Central memory CD8-positive, alpha-beta T cell (primary cell): ENCODE measurements around the gene CDC26.
"Not testable (repeated sequence)": the region's sequence is repeated elsewhere in the genome, so short reads cannot be mapped to it uniquely, and the experiment has no call there.

Experiments used
- ATAC-seq: fragments of 150-1000 bp; cut with Tn5 transposase; replicated peaks from 2 replicates; pipeline ENCODE4 v1.10.0; 2022; ENCODE audit warnings: mild to moderate bottlenecking, moderate FRiP score, moderate number of reproducible peaks; ENCODE audit not compliant: poor library complexity, severe bottlenecking; ENCODE audit errors: extremely low read depth
- DNase-seq, 2 donors: peaks; one replicate each; pipeline ENCODE4 v3.0.0; 2021; ENCODE audit warnings: low spot score in 2 of 2
- H3K27ac Mint-ChIP-seq: one replicate; pipeline ENCODE4 v1.8.0; 2022; ENCODE audit warnings: low read depth, mild to moderate bottlenecking, moderate library complexity, mixed read lengths
- H3K27me3 Mint-ChIP-seq: one replicate; pipeline ENCODE4 v1.8.0; 2022; ENCODE audit warnings: mixed read lengths
- H3K36me3 Mint-ChIP-seq: one replicate; pipeline ENCODE4 v1.8.0; 2022; ENCODE audit warnings: mild to moderate bottlenecking, moderate library complexity, mixed read lengths; ENCODE audit not compliant: insufficient read depth
- H3K4me1 Mint-ChIP-seq: one replicate; pipeline ENCODE4 v1.8.0; 2022; ENCODE audit warnings: mixed read lengths
- H3K4me3 Mint-ChIP-seq: one replicate; pipeline ENCODE4 v1.8.0; 2022; ENCODE audit warnings: mild to moderate bottlenecking, moderate library complexity, mixed read lengths
- H3K9me3 Mint-ChIP-seq: one replicate; pipeline ENCODE4 v1.8.0; 2022; ENCODE audit warnings: mixed read lengths

The CDC26 gene

DNA sequence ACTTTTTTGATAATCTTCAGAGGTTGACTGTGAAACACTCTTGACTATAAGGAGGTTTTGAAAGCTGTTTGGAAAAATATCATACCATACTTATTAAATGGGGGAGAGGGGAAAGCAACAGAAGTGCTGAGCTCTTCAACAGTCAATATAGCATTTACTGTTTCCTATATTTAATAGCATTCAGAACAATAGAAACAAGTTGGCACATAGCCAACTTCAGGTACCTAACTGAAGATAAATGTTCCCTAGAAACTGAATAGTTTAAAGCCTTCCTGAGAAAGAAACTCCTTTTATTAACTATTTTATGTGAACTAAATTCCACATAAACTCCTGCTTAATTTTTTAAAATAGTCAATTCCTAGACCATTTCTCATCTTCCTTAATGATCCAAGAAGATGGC, 27.7 kb downstream of the CDC26 start:
- Mint-ChIP-seq H3K36me3 (no peaks in the 10 kb centered on the region), H3K9me3 (no peaks in the 10 kb centered on the region), H3K4me3 (no peak overlapping the region), H3K27me3 (no peaks in the 10 kb centered on the region), H3K27ac (no peak overlapping the region), H3K4me1 (no peaks in the 10 kb centered on the region)
- DNase-seq (no peak), ATAC-seq (no peak)

DNA sequence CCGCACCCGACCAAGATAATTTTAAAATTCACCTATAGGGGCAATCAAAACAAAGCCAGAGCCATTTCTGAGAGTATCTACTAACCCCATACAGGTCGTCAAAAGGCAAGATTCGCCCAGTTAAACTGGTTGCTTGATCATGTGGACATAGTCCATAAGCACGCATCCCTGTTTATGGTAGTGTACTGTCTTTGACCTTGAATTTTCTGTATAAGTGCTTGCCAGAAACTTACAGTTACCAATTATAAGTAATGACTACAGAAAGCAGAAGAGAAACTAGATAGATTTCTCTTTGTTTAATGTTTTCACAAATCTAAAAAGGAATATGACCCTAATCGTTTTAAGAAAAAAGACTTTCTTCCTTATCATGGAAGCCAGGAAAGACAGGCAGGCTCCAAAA, 28.4 kb downstream of the CDC26 start:
- H3K27ac Mint-ChIP-seq, result no peak overlapping the region
- H3K27me3 Mint-ChIP-seq, result no peaks in the 10 kb centered on the region
- no peak for DNase-seq
- no peaks in the 10 kb centered on the region for H3K4me1 Mint-ChIP-seq
- no peak for ATAC-seq
- no peaks in the 10 kb centered on the region for H3K9me3 Mint-ChIP-seq
- no peaks in the 10 kb centered on the region for H3K36me3 Mint-ChIP-seq
- H3K4me3 Mint-ChIP-seq, result no peak overlapping the region

GRCh38 chr9:113245894-113246293, 29.5 kb downstream of the CDC26 start:
- DNase-seq (no peak), ATAC-seq (no peak)
- H3K4me3 Mint-ChIP-seq, result no peak overlapping the region
- no peak overlapping the region for H3K27ac Mint-ChIP-seq
- no peaks in the 10 kb centered on the region for H3K27me3 Mint-ChIP-seq
- no peaks in the 10 kb centered on the region for H3K4me1 Mint-ChIP-seq
- H3K36me3 Mint-ChIP-seq, result no peaks in the 10 kb centered on the region
- H3K9me3 Mint-ChIP-seq, result no peaks in the 10 kb centered on the region

DNA sequence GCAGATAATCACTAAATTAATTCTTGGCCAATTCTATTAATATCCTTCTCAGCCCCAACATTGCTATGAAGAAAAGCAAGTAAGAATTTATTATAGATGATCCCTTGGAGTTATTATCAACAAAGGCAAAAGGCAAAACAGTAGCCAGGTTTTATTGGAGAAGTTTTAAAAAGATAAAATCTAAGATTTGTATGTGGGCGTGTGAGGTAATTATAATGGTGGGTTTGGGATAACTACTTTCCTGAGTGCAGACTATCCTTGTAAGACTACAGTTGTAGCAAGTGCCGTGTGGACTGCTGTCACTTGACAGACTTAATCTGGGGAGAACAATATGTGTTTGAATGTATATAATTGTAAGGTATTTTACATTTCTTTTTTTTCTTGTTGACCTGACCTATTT, 30.8 kb downstream of the CDC26 start:
- Mint-ChIP-seq H3K27me3 (no peaks in the 10 kb centered on the region), H3K4me3 (no peak overlapping the region), H3K36me3 (no peaks in the 10 kb centered on the region), H3K9me3 (no peaks in the 10 kb centered on the region), H3K4me1 (no peaks in the 10 kb centered on the region), H3K27ac (no peak overlapping the region)
- ATAC-seq (no peak), DNase-seq (no peak)

DNA sequence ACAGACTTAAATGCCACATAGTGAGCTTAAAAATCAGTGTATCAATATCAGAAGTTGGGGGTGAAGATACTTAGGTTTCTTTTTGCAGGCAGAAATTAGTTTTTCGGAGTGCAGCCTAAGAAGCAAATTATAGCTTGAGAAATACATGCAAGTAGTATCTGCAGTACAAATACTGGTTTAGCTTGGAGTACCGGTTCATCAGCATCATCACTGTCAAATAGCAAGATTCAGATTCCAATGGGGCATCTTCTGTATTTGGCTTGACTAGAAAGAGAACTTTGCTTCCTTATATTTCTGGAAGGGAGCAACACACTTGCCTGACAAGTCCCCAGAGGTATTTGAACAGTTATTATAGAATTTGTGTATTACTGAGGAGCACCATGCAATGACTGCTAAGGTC, 34.2 kb downstream of the CDC26 start:
- Mint-ChIP-seq H3K9me3 (no peaks in the 10 kb centered on the region), H3K27ac (no peak overlapping the region), H3K27me3 (no peaks in the 10 kb centered on the region), H3K4me1 (no peaks in the 10 kb centered on the region), H3K4me3 (no peak overlapping the region), H3K36me3 (no peaks in the 10 kb centered on the region)
- ATAC-seq (no peak), DNase-seq (no peak)

DNA sequence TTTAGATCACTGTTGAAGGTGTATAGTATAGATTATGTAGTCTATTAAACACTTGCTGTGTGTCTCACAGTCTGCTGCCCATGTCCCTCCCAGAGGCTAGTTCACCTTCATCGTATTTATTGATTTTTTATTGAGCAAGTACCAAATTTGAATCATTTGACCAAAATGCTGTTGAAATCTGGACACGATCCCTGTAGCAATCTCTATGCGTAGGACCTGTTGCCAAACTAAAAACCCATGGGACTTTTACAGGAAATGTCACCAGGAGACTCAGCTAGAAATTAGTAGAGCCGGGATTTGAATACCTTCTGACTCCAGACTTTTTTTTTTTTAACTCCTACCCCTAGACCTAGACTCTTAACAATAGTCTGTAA, 36.5 kb downstream of the CDC26 start:
- no peak for ATAC-seq
- H3K9me3 Mint-ChIP-seq, result no peaks in the 10 kb centered on the region
- H3K27ac Mint-ChIP-seq, result no peak overlapping the region
- no peaks in the 10 kb centered on the region for H3K36me3 Mint-ChIP-seq
- peaks cover 2% of the 10 kb centered on the region for H3K4me1 Mint-ChIP-seq
- no peak overlapping the region for H3K4me3 Mint-ChIP-seq
- H3K27me3 Mint-ChIP-seq, result no peaks in the 10 kb centered on the region
- DNase-seq, result no peak

DNA sequence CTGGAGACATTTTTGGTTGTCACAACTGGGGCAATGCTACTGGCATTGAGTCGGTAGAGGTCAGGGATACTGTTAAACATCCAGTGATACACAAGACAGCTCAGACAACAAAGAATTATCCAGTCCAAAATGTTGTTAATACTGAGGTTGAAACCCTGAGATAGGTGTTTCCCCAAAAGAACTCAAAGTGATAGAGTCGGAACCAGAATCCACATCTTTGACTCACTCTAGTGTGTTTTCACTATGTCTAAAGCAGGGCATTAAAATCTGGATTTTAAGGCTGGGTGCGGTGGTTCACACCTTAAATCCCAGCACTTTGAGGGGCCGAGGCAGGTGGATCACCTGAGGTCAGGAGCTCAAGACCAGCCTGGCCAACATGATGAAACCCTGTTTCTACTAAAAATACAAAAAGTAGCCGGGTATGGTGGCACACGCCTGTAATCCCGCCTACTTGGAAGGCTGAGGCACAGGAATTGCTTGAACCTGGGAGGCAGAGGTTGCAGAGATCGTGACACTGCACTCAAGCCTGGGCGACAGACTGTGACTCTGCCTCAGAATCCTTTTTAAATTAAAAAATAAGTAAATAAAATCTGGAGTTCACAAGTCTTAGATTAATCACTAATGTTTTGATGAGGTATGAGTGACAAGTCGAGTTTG, 37.0 kb downstream of the CDC26 start:
- H3K9me3 Mint-ChIP-seq, result no peaks in the 10 kb centered on the region
- H3K4me3 Mint-ChIP-seq, result no peak overlapping the region
- H3K36me3 Mint-ChIP-seq, result no peaks in the 10 kb centered on the region
- DNase-seq, result no peak
- H3K4me1 Mint-ChIP-seq, result peaks cover 6% of the 10 kb centered on the region
- H3K27ac Mint-ChIP-seq, result no peak overlapping the region
- H3K27me3 Mint-ChIP-seq, result no peaks in the 10 kb centered on the region
- no peak for ATAC-seq

DNA sequence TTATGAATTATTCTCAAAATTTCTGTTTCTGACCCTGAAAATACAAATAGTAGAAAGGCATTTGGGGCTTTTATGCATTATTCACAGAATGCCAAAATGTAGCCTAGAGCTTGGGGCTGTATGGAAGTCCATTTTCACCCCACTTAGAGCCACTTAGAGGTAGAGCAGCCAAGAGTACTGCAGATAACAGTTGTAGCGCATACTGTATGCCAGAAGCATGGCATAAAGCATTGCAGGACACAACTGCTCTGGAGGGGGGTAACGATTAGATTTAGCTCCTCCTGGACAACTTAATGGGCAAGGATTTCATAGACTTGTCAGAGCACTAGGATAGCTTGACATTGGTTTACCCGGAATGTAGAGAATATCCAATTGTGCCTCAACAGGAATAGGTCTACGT, 38.3 kb downstream of the CDC26 start:
- H3K4me3 Mint-ChIP-seq, result no peak overlapping the region
- H3K27me3 Mint-ChIP-seq, result no peaks in the 10 kb centered on the region
- H3K36me3 Mint-ChIP-seq, result no peaks in the 10 kb centered on the region
- H3K27ac Mint-ChIP-seq, result no peak overlapping the region
- no peak for ATAC-seq
- no peaks in the 10 kb centered on the region for H3K9me3 Mint-ChIP-seq
- H3K4me1 Mint-ChIP-seq, result peaks cover 14% of the 10 kb centered on the region
- DNase-seq, result no peak

- not testable (repeated sequence) for DNase-seq, H3K9me3 Mint-ChIP-seq, ATAC-seq, H3K27me3 Mint-ChIP-seq, H3K4me3 Mint-ChIP-seq, H3K27ac Mint-ChIP-seq, H3K36me3 Mint-ChIP-seq
- peaks cover 14% of the 10 kb centered on the region for H3K4me1 Mint-ChIP-seq
Measured at GRCh38 chr9:113235701-113236255, 39.6 kb downstream of the CDC26 start.

DNA sequence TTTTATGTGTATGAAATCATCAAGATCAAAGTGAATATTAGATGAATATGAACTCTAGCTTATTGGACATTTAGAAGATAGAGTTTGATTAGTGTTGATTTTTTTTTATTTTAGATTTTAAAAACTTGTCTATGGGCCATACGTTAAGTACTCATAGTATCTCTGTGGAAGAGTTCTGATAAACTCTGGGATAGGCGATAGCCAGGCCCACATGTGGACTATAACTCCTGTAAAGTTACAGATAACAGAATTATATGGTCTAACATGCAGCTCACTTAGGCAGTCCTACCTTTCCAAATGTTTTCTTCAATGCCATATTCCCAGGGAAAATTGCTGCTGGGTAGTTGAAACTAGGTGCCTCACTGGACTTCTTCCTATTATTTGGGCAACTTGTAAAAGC, 43.7 kb downstream of the CDC26 start:
- Mint-ChIP-seq H3K27ac (peak overlapping the region; percentile 94), H3K27me3 (no peaks in the 10 kb centered on the region), H3K4me1 (peaks cover 14% of the 10 kb centered on the region), H3K4me3 (no peak overlapping the region), H3K36me3 (no peaks in the 10 kb centered on the region), H3K9me3 (no peaks in the 10 kb centered on the region)
- DNase-seq, result no peak
- ATAC-seq, result no peak

DNA sequence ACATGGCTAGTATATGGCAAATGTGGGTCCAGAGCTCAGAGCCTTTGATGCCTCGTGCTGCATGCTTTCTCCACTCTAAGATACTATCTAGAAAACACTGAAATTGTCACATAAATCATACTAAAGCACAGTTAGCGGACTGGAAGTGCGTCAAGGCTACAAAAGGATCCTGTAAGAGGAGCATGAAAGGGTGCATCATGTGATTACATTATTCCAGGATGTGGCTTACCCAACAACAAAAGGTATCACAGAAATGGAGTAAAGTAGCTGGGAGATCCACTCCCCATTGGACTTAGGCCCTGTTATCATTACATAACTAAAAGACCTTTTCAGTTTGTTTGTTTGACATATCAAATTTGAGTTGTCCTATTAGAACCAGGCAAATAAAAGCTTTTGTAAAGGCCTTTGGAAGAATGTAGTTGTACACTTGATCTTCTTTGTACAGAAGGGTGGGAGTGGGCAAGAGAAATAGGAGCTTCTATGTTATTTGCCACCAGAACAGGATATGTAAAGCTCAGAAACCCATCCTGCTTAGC, 47.2 kb downstream of the CDC26 start:
- Mint-ChIP-seq H3K4me1 (peaks cover 7% of the 10 kb centered on the region), H3K9me3 (no peaks in the 10 kb centered on the region), H3K27me3 (no peaks in the 10 kb centered on the region), H3K4me3 (no peak overlapping the region), H3K27ac (no peak overlapping the region), H3K36me3 (peaks cover 2% of the 10 kb centered on the region)
- DNase-seq (no peak), ATAC-seq (peak; percentile 33)

DNA sequence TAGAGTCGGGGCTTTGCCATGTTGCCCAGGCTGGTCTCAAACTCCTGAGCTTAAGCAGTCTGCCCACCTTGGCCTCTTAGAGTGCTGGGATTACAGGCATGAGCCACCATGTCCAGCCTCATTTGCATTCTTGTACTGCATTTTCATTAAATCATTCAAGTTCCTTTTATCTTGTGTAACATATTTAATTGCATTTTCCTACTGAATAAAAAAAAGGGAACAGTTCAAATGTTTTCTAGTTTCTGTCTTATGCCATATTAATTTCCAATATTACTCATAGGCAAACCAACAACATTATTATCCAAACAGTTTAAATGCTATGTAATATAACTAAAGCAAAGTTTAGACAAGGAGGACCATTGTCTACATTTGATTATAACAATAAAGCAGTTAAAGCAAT, 47.9 kb downstream of the CDC26 start:
- no peak for ATAC-seq
- no peak overlapping the region for H3K27ac Mint-ChIP-seq
- no peaks in the 10 kb centered on the region for H3K27me3 Mint-ChIP-seq

GRCh38 chr9:113223963-113224362, 51.4 kb downstream of the CDC26 start:
- no peak overlapping the region for H3K27ac Mint-ChIP-seq
- H3K9me3 Mint-ChIP-seq, result no peaks in the 10 kb centered on the region
- ATAC-seq, result no peak
- peaks cover 11% of the 10 kb centered on the region for H3K36me3 Mint-ChIP-seq
- H3K27me3 Mint-ChIP-seq, result no peaks in the 10 kb centered on the region
- no peak for DNase-seq
- H3K4me1 Mint-ChIP-seq, result peaks cover 26% of the 10 kb centered on the region
- no peak overlapping the region for H3K4me3 Mint-ChIP-seq

More for the DNA sequence above, 47.9 kb downstream of the CDC26 start:
- H3K4me1 Mint-ChIP-seq, result peaks cover 1% of the 10 kb centered on the region
- no peaks in the 10 kb centered on the region for H3K9me3 Mint-ChIP-seq
- no peak overlapping the region for H3K4me3 Mint-ChIP-seq
- H3K36me3 Mint-ChIP-seq, result peaks cover 2% of the 10 kb centered on the region
- DNase-seq, result no peak
